WTC11 (cell line): ENCODE measurements around the gene TRAPPC3. TPM values are rescaled to one million over a fixed set of nuclear protein-coding genes. Genes with fewer than 3 reads are reported as not detected.

Source experiments
- ATF1 ChIP-seq: sonication (generic); formaldehyde crosslinking; IDR thresholded peaks from 2 replicates; pipeline ENCODE4 v1.8.1; 2023; ENCODE audit warnings: mild to moderate bottlenecking, moderate library complexity, missing genetic modification reagents
- E2F5 ChIP-seq: sonication (generic); formaldehyde crosslinking; IDR thresholded peaks from 2 replicates; pipeline ENCODE4 v1.8.1; 2022; ENCODE audit warnings: mild to moderate bottlenecking, moderate library complexity, missing genetic modification reagents
- EMX1 ChIP-seq: fragments of 250-450 bp; sonication (Bioruptor Pico); IDR thresholded peaks from 2 replicates; pipeline ENCODE4 v1.8.0; 2021; ENCODE audit warnings: mild to moderate bottlenecking
- FOXP1 ChIP-seq: sonication (generic); formaldehyde crosslinking; IDR thresholded peaks from 2 replicates; pipeline ENCODE4 v1.8.0; 2022; ENCODE audit warnings: missing genetic modification reagents, mild to moderate bottlenecking, moderate library complexity, borderline replicate concordance
- HMGA2 ChIP-seq: fragments of 250-450 bp; sonication (Bioruptor Pico); IDR thresholded peaks from 2 replicates; pipeline ENCODE4 v1.4.0; 2021; ENCODE audit warnings: mild to moderate bottlenecking, moderate library complexity
- MAX ChIP-seq: sonication (generic); formaldehyde crosslinking; IDR thresholded peaks from 2 replicates; pipeline ENCODE4 v1.8.0; 2022; ENCODE audit warnings: mild to moderate bottlenecking, missing genetic modification reagents
- NFATC4 ChIP-seq: fragments of 250-450 bp; sonication (Bioruptor Pico); IDR thresholded peaks from 2 replicates; pipeline ENCODE4 v1.9.0; 2021; ENCODE audit warnings: mild to moderate bottlenecking
- NR3C1 ChIP-seq: sonication (generic); formaldehyde crosslinking; conservative IDR thresholded peaks from 2 replicates; pipeline ENCODE4 v1.8.1; 2023; ENCODE audit warnings: low read depth, mild to moderate bottlenecking, missing genetic modification reagents
- SOX15 ChIP-seq: fragments of 250-450 bp; sonication (Bioruptor Pico); IDR thresholded peaks from 2 replicates; pipeline ENCODE4 v1.9.0; 2021; ENCODE audit warnings: mild to moderate bottlenecking
- STAT6 ChIP-seq: sonication (generic); formaldehyde crosslinking; conservative IDR thresholded peaks from 2 replicates; pipeline ENCODE4 v1.8.1; 2023; ENCODE audit warnings: mild to moderate bottlenecking, low read depth, missing genetic modification reagents, moderate library complexity
- TEAD1 ChIP-seq: sonication (generic); formaldehyde crosslinking; IDR thresholded peaks from 2 replicates; pipeline ENCODE4 v1.8.0; 2022; ENCODE audit warnings: mild to moderate bottlenecking, missing genetic modification reagents
- USF1 ChIP-seq: sonication (generic); formaldehyde crosslinking; IDR thresholded peaks from 2 replicates; pipeline ENCODE4 v1.8.0; 2022; ENCODE audit warnings: mild to moderate bottlenecking, missing genetic modification reagents
- ZNF263 ChIP-seq: sonication (generic); formaldehyde crosslinking; IDR thresholded peaks from 2 replicates; pipeline ENCODE4 v1.8.1; 2022; ENCODE audit warnings: low read depth, mild to moderate bottlenecking, moderate library complexity, missing genetic modification reagents
- ZNF416 ChIP-seq: fragments of 250-450 bp; sonication (Bioruptor Pico); IDR thresholded peaks from 2 replicates; pipeline ENCODE4 v1.9.0; 2021; ENCODE audit warnings: mild to moderate bottlenecking, inconsistent platforms
- ZSCAN18 ChIP-seq: fragments of 250-450 bp; sonication (Bioruptor Pico); IDR thresholded peaks from 2 replicates; pipeline ENCODE4 v2.1.2; 2022; ENCODE audit warnings: mild to moderate bottlenecking, moderate library complexity
- total RNA-seq: library from RNA; stranded (reverse); gene quantifications from 3 replicates; pipeline ENCODE4 v1.2.3, GENCODE V29; 2021
- TF ChIP-seq, protein P1 (sequence below): fragments of 250-450 bp; sonication (Bioruptor Pico); conservative IDR thresholded peaks from 2 replicates; pipeline ENCODE4 v1.9.0; 2021; ENCODE audit warnings: mild to moderate bottlenecking
- TF ChIP-seq, protein P2 (sequence below): sonication (generic); formaldehyde crosslinking; IDR thresholded peaks from 2 replicates; pipeline ENCODE4 v1.8.1; 2022; ENCODE audit warnings: mild to moderate bottlenecking, missing genetic modification reagents, moderate library complexity, borderline replicate concordance
- TF ChIP-seq, protein P3 (sequence below): sonication (generic); formaldehyde crosslinking; IDR thresholded peaks from 2 replicates; pipeline ENCODE4 v1.8.0; 2023; ENCODE audit warnings: missing genetic modification reagents, mild to moderate bottlenecking, borderline replicate concordance
- TF ChIP-seq, protein P4 (sequence below): fragments of 250-450 bp; sonication (Bioruptor Pico); IDR thresholded peaks from 2 replicates; pipeline ENCODE4 v1.9.0; 2021; ENCODE audit warnings: mild to moderate bottlenecking
- TF ChIP-seq, protein P5 (sequence below): fragments of 250-450 bp; sonication (Bioruptor Pico); IDR thresholded peaks from 2 replicates; pipeline ENCODE4 v1.9.0; 2021; ENCODE audit warnings: mild to moderate bottlenecking

TRAPPC3 gene
- total RNA-seq, 1 experiment from 2014 or later: 48.9 TPM

DNA sequence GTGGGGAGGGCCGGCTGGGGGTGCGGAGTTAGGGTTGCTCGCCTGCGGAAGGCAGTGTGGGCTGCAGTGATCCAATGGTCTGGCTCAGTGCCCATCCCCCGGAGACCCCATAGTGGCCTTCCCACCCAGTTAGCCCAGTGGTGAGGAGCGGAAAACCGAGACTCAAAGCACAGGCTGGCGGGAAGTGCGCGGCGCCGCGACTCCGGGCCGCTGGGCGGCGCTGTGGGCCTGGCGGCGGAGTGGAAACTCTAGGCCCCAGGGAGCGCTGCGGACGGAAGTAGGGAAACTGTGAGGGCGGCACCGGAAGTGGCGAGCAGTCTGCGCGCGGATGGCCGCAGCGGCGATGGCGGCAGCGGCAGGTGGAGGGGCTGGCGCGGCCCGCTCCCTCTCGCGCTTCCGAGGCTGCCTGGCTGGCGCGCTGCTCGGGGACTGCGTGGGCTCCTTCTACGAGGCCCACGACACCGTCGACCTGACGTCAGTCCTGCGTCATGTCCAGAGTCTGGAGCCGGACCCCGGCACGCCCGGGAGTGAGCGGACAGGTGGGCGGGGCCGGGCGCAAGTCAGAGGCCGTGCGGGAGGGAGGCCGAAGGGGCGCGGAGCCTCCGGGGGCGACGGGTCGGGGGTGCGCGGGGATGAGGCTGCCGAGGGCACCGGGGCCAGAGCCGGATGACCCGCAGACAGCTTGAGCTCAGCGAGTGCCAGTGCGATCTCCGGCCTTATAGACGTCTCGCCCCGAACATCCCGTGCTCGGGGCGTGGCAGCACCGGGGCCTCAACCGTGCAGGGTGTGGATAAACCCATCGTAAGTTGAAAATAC lies 60.5 kb downstream of the TRAPPC3 start, which contains the start of gene ADPRS (continued):
- TF ChIP-seq MAX (CRISPR knock-in tag) (peak; percentile 90), FOXP1 (CRISPR knock-in tag) (peak; percentile 90; the same call in 1 of the 2 replicates), ZSCAN18 (CRISPR knock-in tag) (no peak), EMX1 (CRISPR knock-in tag) (0 out of 2 replicates have a peak, but pooled peaks have one; percentile 10), ATF1 (CRISPR knock-in tag) (no peak), STAT6 (CRISPR knock-in tag) (no peak), NR3C1 (CRISPR knock-in tag) (no peak), E2F5 (CRISPR knock-in tag) (peak; percentile 93; the same call in 1 of the 2 replicates), ZNF263 (no peak), SOX15 (no peak), TEAD1 (peak; percentile 84), ZNF416 (no peak), NFATC4 (CRISPR knock-in tag) (no peak; the same call in 1 of the 2 replicates), USF1 (CRISPR knock-in tag) (0 out of 2 replicates have a peak, but pooled peaks have one; percentile 8), HMGA2 (CRISPR knock-in tag) (no peak)
- TF ChIP-seq, protein P1, sequence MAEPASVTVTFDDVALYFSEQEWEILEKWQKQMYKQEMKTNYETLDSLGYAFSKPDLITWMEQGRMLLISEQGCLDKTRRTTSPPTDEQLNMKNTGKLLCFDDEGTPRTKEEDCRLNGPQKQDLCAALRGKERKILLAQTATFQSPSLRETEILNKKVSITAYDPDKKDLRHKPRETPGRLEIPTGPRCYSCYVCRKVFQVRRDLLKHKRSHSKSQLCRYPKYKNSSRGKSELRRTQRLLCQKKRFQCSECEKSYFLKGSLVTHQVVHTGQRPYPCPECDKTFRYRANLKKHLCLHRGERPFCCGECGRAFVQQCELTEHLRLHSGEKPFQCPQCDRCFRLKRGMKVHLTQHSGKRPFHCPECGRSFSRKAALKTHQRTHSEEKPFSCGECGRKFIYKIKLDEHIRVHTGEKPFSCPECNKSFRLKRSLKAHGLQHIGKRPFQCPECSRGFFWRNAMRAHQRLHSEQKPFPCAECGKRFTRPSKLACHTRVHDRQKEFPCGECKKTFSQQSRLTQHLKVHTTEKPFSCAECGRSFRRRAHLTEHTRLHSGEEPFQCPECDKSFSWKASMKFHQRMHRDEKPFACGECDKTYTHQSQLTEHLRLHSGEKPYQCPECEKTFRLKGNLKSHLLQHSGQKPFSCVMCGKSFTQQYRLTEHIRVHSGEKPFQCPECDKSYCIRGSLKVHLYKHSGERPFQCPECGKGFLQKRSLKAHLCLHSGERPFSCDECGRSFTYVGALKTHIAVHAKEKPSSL: no peak
- TF ChIP-seq, protein P2, sequence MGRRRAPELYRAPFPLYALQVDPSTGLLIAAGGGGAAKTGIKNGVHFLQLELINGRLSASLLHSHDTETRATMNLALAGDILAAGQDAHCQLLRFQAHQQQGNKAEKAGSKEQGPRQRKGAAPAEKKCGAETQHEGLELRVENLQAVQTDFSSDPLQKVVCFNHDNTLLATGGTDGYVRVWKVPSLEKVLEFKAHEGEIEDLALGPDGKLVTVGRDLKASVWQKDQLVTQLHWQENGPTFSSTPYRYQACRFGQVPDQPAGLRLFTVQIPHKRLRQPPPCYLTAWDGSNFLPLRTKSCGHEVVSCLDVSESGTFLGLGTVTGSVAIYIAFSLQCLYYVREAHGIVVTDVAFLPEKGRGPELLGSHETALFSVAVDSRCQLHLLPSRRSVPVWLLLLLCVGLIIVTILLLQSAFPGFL (CRISPR knock-in tag): peak; percentile 87
- TF ChIP-seq, protein P3, sequence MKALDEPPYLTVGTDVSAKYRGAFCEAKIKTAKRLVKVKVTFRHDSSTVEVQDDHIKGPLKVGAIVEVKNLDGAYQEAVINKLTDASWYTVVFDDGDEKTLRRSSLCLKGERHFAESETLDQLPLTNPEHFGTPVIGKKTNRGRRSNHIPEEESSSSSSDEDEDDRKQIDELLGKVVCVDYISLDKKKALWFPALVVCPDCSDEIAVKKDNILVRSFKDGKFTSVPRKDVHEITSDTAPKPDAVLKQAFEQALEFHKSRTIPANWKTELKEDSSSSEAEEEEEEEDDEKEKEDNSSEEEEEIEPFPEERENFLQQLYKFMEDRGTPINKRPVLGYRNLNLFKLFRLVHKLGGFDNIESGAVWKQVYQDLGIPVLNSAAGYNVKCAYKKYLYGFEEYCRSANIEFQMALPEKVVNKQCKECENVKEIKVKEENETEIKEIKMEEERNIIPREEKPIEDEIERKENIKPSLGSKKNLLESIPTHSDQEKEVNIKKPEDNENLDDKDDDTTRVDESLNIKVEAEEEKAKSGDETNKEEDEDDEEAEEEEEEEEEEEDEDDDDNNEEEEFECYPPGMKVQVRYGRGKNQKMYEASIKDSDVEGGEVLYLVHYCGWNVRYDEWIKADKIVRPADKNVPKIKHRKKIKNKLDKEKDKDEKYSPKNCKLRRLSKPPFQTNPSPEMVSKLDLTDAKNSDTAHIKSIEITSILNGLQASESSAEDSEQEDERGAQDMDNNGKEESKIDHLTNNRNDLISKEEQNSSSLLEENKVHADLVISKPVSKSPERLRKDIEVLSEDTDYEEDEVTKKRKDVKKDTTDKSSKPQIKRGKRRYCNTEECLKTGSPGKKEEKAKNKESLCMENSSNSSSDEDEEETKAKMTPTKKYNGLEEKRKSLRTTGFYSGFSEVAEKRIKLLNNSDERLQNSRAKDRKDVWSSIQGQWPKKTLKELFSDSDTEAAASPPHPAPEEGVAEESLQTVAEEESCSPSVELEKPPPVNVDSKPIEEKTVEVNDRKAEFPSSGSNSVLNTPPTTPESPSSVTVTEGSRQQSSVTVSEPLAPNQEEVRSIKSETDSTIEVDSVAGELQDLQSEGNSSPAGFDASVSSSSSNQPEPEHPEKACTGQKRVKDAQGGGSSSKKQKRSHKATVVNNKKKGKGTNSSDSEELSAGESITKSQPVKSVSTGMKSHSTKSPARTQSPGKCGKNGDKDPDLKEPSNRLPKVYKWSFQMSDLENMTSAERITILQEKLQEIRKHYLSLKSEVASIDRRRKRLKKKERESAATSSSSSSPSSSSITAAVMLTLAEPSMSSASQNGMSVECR (CRISPR knock-in tag): peak; percentile 94
- TF ChIP-seq, protein P4, sequence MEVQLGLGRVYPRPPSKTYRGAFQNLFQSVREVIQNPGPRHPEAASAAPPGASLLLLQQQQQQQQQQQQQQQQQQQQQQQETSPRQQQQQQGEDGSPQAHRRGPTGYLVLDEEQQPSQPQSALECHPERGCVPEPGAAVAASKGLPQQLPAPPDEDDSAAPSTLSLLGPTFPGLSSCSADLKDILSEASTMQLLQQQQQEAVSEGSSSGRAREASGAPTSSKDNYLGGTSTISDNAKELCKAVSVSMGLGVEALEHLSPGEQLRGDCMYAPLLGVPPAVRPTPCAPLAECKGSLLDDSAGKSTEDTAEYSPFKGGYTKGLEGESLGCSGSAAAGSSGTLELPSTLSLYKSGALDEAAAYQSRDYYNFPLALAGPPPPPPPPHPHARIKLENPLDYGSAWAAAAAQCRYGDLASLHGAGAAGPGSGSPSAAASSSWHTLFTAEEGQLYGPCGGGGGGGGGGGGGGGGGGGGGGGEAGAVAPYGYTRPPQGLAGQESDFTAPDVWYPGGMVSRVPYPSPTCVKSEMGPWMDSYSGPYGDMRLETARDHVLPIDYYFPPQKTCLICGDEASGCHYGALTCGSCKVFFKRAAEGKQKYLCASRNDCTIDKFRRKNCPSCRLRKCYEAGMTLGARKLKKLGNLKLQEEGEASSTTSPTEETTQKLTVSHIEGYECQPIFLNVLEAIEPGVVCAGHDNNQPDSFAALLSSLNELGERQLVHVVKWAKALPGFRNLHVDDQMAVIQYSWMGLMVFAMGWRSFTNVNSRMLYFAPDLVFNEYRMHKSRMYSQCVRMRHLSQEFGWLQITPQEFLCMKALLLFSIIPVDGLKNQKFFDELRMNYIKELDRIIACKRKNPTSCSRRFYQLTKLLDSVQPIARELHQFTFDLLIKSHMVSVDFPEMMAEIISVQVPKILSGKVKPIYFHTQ: no peak
- TF ChIP-seq, protein P5, sequence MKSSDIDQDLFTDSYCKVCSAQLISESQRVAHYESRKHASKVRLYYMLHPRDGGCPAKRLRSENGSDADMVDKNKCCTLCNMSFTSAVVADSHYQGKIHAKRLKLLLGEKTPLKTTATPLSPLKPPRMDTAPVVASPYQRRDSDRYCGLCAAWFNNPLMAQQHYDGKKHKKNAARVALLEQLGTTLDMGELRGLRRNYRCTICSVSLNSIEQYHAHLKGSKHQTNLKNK: no peak
